NCI-H2196 (cell line): ENCODE results near the gene CD300C.
"Not testable (repeated sequence)": the region's sequence is repeated elsewhere in the genome, so short reads cannot be mapped to it uniquely, and the experiment has no call there.

Source experiments
- DNase-seq: peaks from one replicate; lab custom pipeline; 2025; ENCODE audit not compliant: unreplicated experiment; lab: John Stamatoyannopoulos, UW

Gene CD300C

GRCh38 chr17:74563358-74563757, 17.4 kb upstream of the CD300C start:
- DNase-seq, result no peak

GRCh38 chr17:74561586-74561985, 15.7 kb upstream of the CD300C start:
- no peak for DNase-seq

GRCh38 chr17:74558882-74559519, 13.1 kb upstream of the CD300C start:
- no peak for DNase-seq

GRCh38 chr17:74558402-74558801, 12.5 kb upstream of the CD300C start:
- not testable (repeated sequence) for DNase-seq

- no peak for DNase-seq
These were observed 9.6 kb upstream of the CD300C start for GRCh38 chr17:74555427-74555940.

GRCh38 chr17:74554909-74555308, 9.0 kb upstream of the CD300C start:
- DNase-seq, result no peak

- no peak for DNase-seq
These were observed 6.1 kb upstream of the CD300C start for GRCh38 chr17:74552037-74552436.

- no peak for DNase-seq
These were observed 4.7 kb upstream of the CD300C start for GRCh38 chr17:74550602-74551001.

- no peak for DNase-seq
These were observed 3.4 kb upstream of the CD300C start for GRCh38 chr17:74549343-74549742.

- DNase-seq, result peak; percentile 79
These were observed 1.8 kb upstream of the CD300C start for GRCh38 chr17:74547736-74548135.

- DNase-seq, result peak; percentile 41
These were observed 1.3 kb upstream of the CD300C start for GRCh38 chr17:74547264-74547663.

GRCh38 chr17:74546586-74546985, 671 bp upstream of the CD300C start:
- DNase-seq, result no peak

GRCh38 chr17:74544991-74545842, 698 bp downstream of the CD300C start:
- no peak for DNase-seq

- no peak for DNase-seq
These were observed 1.8 kb downstream of the CD300C start for GRCh38 chr17:74543891-74544760.

GRCh38 chr17:74543406-74543805, 2.5 kb downstream of the CD300C start:
- DNase-seq, result no peak

- DNase-seq, result no peak
These were observed 3.1 kb downstream of the CD300C start for GRCh38 chr17:74542727-74543383.

- DNase-seq, result no peak
These were observed 3.7 kb downstream of the CD300C start for GRCh38 chr17:74542166-74542565.

GRCh38 chr17:74541176-74542111, 4.5 kb downstream of the CD300C start:
- no peak for DNase-seq

GRCh38 chr17:74539281-74539820, 6.6 kb downstream of the CD300C start:
- no peak for DNase-seq
